Measurements from ENCODE around the gene SH2D6.
"Not testable (repeated sequence)": the region's sequence is repeated elsewhere in the genome, so short reads cannot be mapped to it uniquely, and the experiment has no call there.

SH2D6 gene

DNA sequence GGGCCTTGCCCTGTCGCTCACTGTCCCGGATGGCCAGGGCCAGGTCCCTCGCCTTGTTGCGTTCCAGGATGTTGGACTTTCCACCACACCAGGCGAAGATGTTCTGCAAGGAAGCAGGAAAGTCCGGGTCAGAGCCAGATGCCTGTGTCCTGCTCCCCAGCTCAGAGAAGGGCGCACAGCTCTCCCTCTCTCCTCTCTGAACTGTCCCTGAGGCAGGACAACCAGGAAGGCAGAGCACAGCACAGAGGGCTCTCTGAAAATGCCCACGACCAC lies 19.4 kb upstream of the SH2D6 start:
- no peak for DNase-seq

DNA sequence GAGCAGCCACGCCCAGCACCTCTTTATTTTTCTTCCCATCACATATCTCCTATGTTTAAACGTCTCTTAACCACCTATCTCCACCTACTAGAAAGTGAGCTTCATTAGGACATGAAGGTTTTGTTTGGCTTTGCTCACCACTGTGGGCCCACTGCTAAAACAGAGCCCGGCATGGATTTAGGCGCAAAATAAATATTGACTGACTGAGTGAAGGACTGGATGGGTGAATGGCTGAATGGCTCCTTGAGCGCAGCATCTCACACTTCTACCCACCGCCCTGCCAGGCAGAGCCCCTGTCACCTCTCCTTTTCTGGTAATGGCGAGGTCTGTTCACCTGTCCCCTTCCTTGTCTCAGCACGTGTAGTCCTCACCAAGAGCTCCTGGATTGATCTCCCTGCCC lies 18.5 kb upstream of the SH2D6 start:
- no peak for DNase-seq

DNA sequence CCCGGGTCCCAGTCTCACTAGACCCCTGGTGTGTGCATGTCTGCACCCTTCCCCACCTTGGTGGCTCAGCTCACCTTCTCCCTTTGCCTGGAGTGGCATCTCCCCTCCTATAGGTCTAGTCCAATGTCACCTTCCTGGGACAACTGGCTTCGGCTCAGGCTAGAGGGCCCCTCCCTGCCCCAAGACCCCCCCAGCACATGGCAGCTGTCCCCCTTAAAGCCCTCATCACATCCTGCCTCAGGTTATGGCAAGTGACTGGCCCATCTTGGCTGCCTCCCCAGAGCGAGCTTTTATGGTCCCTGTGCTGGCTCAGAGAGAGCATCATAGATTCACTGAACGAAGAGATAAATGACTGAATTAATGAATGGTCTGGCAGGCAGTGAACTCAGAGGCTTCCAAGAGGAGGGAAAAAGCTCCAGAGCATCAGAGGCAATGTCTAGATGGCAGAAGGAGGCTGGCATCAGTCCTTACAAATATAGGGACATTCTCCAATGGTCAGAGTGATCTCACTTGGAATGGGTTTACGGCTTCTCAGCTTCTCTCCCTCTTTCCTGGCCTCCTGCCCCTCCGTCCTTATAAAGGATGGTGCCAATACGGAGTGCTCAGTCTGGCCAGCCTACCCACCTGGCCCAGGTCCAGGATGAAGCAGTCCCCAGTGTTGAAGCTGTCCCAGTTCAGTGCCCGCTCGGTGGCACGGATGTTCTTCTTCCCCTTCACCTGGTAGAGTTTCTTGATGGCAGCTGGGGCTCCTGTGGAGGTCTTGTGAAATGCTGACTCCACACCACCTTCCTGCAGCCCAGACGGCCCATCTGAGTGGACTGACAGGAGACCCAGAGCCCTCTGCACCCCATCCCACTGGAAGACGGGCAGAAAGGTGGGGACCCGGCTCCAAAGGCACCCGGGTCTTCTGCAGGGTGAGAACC lies 17.7 kb upstream of the SH2D6 start:
- DNase-seq, result no peak

DNA sequence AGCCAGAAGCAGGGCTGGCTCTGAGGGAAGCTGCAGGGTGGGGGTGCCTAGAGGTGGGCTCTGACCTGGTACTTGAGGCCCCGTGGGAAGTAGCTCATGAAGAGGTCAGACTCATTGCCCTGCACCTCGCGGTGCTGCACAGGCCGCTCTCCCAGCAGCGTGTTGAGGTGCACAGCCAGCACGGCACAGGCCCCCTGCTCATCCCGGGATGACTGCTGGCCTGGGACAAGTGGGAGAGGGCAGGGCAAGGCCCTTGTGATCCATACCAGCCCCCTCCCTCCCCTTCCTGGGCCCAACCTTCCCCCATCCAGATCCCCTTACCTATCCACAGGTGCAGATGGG lies 17.1 kb upstream of the SH2D6 start:
- no peak for DNase-seq

DNA sequence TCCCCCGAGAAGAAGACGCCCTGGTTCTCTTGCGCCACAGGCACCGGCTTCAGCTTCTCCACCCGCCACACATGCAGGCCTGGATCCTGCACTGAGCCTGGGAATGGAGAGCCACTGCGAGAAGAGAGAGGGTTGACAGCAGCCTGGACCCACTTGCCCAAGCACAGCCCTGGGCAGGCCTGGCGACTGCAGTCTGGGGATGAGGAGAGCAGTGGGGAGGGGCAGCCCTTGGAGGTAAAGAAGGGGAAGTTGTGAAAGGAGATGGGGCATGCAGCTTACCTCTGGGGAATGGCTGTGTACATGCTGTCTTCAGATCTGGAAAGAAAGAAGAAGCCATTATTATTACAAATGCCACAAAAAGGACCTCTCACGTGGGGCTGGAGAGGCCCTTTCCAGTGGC lies 16.7 kb upstream of the SH2D6 start:
- DNase-seq, result no peak

DNA sequence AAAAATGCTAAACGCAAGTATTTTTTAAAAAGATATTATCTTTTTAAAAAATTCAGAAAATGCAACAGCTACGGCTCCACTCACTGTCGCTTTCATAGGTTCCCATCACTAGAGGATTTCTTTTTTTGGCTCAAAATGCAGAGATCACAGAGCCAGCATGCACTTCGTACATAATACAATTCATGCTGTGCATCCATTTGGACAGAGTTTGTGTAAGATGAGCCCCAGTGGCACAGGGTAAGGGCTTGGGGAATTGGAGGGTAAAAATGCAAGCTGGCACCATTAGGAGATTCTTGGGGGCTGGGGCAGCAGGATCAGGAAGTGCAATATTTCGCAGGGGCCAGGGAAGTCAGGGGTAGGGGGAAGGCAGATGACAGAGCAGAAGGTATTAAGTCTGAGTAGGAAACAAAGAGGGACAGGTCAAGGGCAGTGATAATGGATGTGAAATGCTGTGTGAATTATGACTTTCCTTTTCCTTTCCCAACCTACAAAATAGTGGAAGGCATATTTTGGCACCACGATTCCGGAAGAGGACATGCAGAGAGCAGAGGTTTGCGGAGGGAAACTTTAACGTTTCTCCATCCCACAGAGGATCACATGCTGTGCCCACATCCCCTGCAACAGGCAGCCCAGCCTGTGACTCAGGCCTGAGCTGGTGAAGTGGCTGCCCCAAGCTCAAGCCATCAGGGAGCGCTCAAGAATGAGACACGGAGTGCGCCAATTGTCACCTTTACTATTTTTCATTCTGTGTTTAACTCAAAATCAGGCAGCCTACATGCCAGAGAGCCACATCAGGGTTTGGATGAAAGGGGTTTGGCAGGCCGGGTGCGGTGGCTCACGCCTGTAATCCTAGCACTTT lies 13.1 kb upstream of the SH2D6 start:
- DNase-seq, result no peak

DNA sequence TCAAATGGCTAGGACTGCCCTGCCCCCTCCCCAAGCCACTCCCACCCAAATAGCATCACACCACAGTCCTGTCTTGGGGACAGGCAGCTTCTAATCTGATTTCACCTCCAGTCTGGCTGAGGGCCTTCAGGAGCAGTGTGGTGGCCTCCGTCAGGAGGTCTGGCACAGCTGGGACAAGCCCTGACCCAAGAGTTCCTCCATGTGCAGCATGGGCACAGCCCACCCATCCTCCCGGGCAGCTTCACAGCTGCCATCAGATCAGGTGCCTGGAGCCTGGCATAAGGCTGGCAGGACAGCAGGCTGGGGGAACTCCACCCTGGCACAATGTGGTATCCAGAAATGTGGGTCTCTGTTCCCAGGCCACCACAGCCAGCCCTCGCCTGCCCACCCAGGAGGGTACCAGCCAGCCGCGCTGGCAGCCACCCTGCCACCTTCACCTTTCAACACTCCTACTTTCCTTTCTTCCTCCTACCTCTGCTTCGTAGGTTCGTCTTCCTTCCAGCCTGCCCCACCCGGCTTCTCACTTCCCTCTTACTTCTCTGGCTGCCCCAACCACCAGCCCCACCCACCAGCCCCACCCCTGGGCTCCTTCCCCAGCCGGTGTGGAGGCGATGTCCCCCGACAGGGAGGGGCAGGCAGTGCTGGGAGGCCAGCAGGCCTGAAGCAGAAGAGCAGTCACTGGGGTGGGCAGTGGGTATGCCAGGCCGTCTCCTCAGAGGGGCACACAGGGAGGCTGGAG lies 8.5 kb upstream of the SH2D6 start, which contains the start of gene CAPG:
Gene CAPG, minus strand, starts transcription at position 522 of the 739 bp plus-strand sequence. CDS start 8,221 bp downstream, outside the sequence.
- DNase-seq, result no peak

DNA sequence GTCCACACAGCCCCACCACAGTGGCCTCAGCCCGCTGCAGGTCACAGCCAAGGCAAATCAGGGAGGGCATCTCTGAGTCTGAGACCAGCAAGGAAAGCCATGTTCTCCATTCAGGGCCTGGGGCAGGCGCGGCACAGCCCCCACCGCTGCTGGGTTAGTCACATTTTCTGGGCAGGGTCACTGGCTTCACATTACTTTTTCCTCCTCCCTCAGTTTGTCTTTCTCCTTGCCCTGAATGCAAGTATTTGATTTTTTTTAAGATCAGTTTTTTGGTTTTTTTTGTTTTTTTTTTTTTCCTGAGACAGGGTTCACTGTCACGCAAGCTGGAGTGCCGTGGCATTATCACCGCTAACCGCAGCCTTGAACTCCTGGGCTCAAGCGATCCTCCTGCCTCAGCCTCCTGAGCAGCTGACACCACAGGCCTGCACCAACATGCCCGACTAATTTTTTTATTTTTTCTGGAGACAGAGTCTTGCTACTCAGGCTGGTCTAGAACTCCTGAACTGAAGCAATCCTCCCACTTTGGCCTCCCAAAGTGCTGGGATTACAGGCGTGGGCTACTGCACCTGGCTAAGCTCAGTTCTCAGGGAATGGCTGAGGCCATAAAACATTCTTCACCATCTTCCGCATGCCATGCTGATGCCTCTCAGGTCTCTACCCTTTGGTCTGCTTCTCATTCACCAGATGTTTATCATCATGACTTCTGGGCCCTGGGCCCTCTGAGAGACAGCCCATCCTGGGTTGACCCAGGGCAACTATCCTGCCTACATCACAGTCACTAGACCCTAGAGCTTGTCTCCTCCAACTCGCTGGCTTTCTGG lies 7.7 kb upstream of the SH2D6 start:
- DNase-seq, result no peak

DNA sequence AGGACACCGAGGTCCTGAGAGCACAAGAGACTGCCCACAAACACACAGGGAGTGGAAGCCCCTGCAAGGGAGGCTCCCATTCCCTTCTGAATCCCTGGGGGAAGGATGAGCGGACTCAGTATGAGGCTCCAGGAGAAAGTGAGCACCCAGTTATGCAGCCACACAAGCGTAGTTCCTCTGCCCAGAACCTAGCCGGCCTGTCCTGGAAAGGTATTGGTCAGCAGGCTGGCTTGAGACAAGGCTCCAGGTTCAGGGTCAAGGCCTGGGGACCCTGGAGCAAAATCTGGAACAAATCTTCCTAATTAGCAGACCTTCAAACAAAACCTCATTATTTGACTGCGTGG lies 7.1 kb upstream of the SH2D6 start:
- DNase-seq, result no peak

DNA sequence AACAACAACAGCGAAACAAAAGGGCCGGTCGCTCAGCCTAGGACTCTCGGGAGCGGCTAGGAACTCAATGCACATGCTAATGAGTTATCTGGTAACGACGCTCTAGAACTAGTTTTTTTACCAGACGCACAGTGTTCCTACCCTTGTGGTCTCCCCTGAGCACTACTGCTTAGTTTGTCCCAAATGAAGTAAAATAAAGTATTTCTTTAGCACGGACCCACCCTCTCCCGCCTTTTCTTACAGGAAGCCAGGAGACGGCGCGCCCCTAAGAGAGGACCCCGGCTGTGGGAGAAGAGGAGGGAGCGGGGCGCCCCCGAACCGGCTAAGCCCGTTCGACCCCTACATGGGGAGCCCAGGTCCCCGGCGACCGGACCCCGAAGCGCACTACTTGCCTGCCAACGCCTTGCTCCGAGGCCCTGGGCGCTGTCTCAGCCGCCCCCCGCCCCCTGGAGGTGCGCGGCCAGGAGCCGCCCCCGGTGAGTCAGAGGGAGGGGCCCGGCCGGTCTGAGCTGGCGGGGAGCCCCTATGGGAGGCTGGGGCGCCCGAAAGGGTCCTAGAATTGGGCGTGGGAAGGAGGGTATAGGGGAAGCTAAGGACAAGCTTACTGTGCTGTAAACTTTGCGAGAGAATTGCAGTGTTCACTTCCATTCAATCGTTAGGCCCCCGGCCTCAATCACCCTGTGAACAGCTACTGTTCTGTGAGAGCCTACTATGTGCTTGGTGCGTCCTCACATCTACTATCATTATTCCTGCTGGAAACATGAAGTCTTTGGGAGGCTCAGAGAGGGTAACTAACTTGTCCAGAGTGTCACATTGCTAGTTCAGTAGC lies 4.7 kb upstream of the SH2D6 start:
- DNase-seq, result no peak

DNA sequence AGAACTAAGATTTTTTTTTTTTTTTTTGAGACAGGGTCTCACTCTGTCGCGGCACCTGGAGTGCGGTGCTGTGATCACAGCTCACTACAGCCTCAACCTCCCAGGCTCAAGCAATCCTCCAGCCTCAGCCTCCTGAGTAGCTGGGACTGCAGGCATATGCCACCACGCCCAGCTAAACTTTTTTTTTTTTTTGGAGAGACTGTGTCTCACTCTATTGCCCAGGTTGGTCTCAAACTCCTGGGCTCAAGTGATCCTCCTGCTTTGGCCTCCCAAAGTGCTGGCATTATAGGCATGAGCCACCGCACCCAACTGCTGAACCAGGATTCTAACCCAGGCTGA lies 4.1 kb upstream of the SH2D6 start:
- not testable (repeated sequence) for DNase-seq

DNA sequence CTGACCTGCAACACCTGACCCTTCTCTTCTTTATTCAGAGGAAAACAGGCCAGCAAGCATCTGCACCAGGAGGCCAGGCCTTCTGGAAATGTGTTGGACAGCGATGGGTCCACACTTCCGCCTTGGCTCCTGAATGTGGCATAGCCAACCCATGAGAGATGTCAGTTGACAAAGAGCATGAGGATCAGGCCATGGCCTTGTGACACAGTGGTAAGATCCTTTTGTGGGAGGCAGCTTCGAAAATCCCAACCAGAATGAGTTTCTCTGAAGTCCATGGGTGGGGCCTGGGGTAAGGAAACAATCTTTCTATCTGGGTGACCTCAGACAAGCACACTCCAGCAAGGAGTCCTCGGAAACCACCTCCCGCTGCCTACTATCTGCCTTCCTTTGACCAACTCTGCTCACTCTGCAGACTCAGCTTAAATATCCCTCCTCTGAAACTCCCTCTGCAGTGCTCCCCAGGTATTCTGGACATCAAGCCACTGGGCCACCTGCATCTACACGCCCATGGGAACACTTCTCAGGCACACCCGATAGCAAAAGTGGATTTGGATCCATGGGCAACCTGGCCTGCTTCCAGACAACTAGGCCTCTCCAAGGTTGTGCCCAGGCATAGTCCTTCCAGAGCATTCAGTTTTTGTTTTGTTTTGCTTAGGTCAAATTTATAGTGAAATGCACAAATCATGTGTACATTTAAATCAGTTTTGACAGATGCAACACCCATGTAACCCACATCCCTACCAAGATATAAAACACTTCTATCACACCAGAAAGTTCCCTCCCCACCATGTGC lies 3.6 kb upstream of the SH2D6 start:
- no peak for DNase-seq

DNA sequence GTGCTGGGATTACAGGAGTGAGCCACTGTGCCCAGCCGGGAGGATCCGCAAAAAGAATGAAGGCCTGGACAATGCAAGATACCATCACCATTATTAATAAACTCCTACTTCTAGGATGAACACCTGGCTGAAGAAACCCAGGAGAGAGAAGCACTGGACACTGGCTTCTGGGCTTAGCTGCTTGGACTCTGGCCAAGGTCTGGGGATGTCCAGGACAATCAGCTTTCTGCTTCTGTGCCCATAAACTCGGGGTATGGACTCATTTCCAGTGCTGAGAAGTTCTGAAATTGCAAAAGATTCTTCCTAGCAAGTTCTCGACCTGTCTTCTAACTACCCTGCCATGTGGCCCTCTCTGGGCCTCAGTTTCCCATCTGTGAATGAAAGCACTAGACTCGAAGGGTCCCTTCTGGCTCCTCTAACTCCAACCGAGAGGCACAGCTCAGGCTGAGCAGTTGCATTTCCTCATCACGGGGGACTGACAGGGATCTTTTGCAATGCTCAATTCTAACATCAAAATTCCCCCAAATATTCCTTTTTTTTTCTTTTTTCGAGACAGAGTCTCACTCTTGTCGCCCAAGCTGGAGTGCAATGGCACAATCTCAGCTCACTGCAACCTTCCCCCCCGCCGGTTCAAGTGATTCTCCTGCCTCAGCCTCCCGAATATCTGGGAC lies 2.4 kb upstream of the SH2D6 start:
- DNase-seq, result no peak

DNA sequence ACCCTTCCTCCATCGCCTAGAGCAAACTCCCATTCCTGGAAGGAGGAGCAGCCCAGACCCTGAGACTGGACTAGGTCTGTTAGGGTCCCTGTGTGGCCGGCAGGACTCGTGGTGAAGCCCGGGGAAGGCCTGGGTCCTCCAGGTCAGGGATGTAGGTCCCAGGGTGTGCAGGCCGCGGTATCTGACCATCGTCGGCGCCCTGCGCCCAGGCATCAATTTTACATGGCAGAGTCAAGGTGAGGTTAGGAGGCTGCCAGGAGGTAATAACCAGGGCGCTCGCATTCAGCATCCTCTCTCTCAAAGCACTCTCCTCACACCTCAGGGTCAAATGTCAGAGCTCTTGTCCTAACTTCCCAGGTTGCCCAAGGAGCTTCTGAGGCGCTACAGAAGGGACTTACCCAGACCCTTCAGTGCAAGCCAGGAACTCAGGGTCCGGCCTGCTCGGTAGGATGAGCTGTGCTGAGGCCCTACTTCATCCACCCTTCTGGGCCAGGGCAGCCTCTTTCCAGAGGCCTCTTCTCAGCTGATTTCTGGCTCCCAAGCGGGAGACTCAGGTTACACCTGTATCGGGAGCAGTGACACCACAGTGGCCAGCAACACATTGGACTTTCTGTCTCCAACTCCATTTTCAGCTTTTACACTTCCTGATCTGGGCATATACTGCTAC lies 628 bp downstream of the SH2D6 start:
- DNase-seq, result no peak

DNA sequence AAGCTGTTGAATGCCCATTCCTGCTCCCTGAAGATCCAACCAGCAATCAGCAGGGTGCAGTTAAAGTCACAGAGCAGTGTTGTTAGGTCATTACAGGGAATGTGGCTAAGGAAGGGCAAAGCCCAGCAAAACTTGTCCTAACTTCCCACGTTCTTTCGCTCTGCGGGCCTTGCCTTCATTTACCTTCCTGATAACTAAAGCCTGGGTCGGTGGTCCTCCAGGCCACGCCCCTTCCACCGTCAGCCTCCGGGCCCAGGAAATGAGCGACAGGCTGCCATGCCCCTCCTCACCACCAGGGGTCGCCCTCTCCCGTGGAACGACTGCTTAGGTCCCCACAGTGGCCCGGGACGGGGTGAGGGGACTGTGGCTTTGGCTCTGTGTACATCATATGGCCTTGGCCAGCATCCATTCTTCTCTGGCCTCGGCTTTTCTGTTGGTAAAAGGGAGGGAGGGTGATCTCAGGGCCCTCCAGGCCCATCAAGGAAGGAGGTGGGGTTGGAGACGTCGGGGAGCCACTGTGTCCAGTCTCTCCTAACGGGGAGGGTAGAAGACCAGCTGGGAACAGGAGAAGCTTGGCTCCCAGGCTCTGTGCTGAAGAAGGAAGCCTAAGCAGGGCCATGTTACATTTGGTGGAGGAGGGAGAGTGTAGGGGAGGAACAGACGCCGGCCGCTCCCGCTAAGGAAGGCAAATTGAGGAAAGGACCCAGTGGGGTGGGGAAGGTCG lies 2.2 kb downstream of the SH2D6 start:
- DNase-seq, result peak; percentile 52

DNA sequence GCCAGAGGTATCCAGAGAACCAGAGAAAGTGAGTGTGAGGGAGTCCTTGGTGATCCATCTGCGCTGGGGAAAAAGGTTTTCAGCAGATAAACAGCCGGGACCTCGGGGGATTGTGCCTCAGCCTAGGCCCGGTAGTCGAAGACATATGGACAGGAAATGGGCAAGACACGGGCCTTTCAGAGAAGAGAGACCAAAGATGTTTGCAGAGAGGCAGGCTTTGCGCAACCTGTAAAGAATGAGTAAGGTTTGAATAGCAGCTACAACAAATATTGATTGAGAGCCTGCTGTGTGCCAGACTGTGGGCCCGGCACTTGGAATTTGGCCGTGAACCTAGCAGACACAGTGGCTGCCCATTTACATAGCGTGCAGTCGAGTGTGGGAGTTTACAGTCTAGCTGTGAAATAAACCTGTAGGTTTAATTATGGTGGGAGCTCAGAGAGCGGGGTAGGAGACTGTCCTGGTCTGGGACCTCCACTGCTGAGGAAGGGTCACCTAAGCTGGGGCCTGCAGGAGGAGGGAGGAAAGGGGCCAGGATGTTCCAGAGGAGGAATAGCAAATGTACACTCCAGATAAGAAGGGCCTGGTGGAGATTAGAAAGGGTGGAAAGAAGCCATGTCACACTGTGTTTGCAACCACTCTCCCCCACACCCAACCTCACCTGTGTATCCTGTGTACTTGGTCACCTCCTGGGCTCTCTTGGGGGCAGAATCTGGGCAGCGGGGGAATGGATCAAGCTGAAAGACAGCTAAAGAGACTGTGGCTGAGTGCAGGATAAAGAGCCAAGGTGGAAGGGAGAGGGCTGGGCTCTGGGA lies 3.0 kb downstream of the SH2D6 start:
- no peak for DNase-seq

DNA sequence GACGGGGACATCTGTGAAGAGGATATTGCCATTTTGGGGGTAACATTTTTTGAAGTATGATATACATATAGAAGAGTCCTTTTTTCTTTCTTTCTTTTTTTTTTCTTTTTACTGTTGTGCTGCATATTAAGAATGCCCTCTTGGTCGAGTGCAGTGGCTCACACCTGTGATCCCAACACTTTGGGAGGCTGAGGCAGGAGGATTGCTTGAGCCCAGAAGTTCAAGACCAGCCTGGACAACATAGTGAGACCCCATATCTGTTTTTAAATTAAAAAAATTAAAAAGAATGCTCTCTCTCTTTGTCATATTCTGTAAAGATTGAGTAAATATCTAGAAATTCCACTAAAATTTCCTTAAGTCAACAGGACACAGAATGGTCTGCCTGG lies 3.6 kb downstream of the SH2D6 start:
- DNase-seq, result no peak

DNA sequence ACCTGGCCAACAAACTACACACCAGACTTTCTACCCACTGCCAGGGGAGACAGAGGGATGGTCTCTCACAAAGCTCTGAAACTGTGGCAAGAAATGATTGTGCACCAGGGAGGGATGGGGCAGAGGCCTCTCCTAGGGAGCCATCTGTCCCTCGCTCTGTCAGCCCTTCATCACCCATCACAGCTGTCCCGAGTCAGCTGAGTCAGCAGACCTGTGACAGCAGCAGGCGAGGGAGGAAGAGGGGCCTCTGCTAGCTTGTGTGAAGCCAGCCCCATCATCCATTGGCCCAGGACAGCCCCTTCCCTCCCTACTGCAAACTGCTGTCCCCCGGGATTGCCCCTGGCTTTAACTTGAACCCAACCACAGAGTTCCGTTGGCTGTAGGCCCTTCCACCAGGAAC lies 5.0 kb downstream of the SH2D6 start:
- no peak for DNase-seq
